Measurements from ENCODE around the gene RAB17. TPM values are rescaled to one million over a fixed set of nuclear protein-coding genes. Genes with fewer than 3 reads are reported as not detected.

The RAB17 gene
- total RNA-seq, 1 experiment from 2014 or later, result 23.6 TPM

DNA sequence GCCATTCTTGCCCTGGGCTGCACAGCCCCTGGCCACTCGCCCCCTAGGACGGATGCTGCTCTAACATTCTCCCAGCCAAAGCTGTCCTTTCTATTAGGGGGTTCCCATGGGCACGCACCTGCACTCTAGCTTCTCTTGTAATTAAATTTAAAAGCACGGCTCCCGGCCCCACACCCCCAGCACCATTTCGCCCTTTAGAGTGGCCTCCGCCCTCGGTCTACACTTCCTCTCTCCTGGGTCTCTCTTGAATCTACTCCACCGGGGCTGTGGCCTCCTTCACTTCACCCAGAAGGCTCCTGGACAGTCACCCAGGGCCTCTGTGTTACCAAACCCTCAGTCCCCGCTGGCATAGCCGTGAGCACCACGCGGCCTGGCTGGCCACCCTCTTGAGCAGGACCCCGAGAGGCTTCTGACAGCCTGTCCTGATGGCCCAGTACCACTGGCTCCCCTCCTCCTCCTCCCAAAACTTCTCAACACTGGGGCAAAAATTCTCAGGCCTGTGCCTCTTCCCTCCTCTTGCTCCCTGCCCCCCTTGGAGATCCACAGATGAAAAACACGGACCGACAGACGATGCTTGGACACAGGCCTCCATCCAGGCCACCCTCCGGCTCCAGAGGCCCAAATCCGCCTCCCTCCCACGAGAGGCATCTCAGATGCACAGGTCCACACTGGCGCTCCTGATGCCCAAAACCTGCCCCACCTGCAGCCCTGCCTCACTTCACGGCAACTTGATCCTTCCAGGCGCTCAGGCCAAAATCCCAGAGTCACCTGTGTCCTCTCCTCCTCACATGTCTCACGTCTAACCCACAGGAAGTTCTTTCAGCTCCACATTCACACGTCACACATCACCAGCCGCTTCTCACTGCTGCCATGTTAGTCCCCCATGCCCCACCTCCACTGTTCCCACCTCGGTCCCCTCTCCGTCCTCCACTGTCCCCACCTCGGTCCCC is 6.9 kb upstream of the RAB17 start:
- BruUV-seq (replicated peaks), result no TSS peak
- intact Hi-C loops (cut with micrococcal nuclease; ENCODE audit: unreplicated experiment), result loop anchor here (10.0 kb wide), 1 partner anchor 147 kb away; no protein-coding TSS in a partner anchor
- H3K4me1 ChIP-seq (ENCODE audit: control insufficient read depth, insufficient read depth, low read length), result peaks cover 27% of the 10 kb centered on the region
- DNase-seq (ENCODE audit: low read depth, low spot score) (no peak), ATAC-seq (no peak)
- in situ Hi-C loops (cut with HindIII; ENCODE audit: low pct_unique_long_range_greater_than_20kb, low sequenced_read_pairs), result no loop called here
- no peaks in the 10 kb centered on the region for H3K9me3 ChIP-seq (ENCODE audit: control insufficient read depth, insufficient read depth, low read depth, low read length)
- H3K27me3 ChIP-seq (ENCODE audit: control insufficient read depth, insufficient read depth, low read length), result no peaks in the 10 kb centered on the region
- H3K27ac ChIP-seq (ENCODE audit: low read length), result peak overlapping the region; percentile 46; the same call in 1 of the 2 replicates
- no peak overlapping the region for H3K4me3 ChIP-seq (ENCODE audit: low read depth in 2 of 2, low read length in 2 of 2)
- H3K36me3 ChIP-seq (ENCODE audit: control insufficient read depth, insufficient read depth, low read length), result no peaks in the 10 kb centered on the region
- POLR2A ChIA-PET, result no interaction called here
- no peak for TF ChIP-seq SIN3A (IDR thresholded peaks at IDR 0.05; ENCODE audit: borderline replicate concordance, insufficient read depth, low read depth, low read length)
- no peak for TF ChIP-seq TCF7L2 (IDR thresholded peaks at IDR 0.05; ENCODE audit: low read depth, low read length)
- TF ChIP-seq POLR2AphosphoS5 (IDR thresholded peaks at IDR 0.05; ENCODE audit: low read depth, low read length), result no peak
- TF ChIP-seq, protein P1, sequence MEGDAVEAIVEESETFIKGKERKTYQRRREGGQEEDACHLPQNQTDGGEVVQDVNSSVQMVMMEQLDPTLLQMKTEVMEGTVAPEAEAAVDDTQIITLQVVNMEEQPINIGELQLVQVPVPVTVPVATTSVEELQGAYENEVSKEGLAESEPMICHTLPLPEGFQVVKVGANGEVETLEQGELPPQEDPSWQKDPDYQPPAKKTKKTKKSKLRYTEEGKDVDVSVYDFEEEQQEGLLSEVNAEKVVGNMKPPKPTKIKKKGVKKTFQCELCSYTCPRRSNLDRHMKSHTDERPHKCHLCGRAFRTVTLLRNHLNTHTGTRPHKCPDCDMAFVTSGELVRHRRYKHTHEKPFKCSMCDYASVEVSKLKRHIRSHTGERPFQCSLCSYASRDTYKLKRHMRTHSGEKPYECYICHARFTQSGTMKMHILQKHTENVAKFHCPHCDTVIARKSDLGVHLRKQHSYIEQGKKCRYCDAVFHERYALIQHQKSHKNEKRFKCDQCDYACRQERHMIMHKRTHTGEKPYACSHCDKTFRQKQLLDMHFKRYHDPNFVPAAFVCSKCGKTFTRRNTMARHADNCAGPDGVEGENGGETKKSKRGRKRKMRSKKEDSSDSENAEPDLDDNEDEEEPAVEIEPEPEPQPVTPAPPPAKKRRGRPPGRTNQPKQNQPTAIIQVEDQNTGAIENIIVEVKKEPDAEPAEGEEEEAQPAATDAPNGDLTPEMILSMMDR (IDR thresholded peaks at IDR 0.05), result no peak
- TF ChIP-seq, protein P2, sequence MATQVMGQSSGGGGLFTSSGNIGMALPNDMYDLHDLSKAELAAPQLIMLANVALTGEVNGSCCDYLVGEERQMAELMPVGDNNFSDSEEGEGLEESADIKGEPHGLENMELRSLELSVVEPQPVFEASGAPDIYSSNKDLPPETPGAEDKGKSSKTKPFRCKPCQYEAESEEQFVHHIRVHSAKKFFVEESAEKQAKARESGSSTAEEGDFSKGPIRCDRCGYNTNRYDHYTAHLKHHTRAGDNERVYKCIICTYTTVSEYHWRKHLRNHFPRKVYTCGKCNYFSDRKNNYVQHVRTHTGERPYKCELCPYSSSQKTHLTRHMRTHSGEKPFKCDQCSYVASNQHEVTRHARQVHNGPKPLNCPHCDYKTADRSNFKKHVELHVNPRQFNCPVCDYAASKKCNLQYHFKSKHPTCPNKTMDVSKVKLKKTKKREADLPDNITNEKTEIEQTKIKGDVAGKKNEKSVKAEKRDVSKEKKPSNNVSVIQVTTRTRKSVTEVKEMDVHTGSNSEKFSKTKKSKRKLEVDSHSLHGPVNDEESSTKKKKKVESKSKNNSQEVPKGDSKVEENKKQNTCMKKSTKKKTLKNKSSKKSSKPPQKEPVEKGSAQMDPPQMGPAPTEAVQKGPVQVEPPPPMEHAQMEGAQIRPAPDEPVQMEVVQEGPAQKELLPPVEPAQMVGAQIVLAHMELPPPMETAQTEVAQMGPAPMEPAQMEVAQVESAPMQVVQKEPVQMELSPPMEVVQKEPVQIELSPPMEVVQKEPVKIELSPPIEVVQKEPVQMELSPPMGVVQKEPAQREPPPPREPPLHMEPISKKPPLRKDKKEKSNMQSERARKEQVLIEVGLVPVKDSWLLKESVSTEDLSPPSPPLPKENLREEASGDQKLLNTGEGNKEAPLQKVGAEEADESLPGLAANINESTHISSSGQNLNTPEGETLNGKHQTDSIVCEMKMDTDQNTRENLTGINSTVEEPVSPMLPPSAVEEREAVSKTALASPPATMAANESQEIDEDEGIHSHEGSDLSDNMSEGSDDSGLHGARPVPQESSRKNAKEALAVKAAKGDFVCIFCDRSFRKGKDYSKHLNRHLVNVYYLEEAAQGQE (IDR thresholded peaks at IDR 0.05; ENCODE audit: insufficient read depth in 1 of 2, low read depth in 2 of 2, low read length in 1 of 2), result no peak
- CTCF ChIA-PET, result interaction anchor here (0.6 kb wide), 1 partner anchor 94 kb away, joined by 3 read pairs; no protein-coding TSS in a partner anchor

- POLR2A ChIA-PET, result no interaction called here
- in situ Hi-C loops (cut with HindIII; ENCODE audit: low pct_unique_long_range_greater_than_20kb, low sequenced_read_pairs) (no loop called here), intact Hi-C loops (cut with micrococcal nuclease; ENCODE audit: unreplicated experiment) (loop anchor here (10.0 kb wide), 1 partner anchor 148 kb away; no protein-coding TSS in a partner anchor)
- no peaks in the 10 kb centered on the region for H3K9me3 ChIP-seq (ENCODE audit: control insufficient read depth, insufficient read depth, low read depth, low read length)
- DNase-seq (ENCODE audit: low read depth, low spot score) (no peak), ATAC-seq (no peak)
- no peaks in the 10 kb centered on the region for H3K27me3 ChIP-seq (ENCODE audit: control insufficient read depth, insufficient read depth, low read length)
- CTCF ChIA-PET, result interaction anchor here (0.6 kb wide), 1 partner anchor 95 kb away, joined by 3 read pairs; no protein-coding TSS in a partner anchor
- TF ChIP-seq, protein P2 (IDR thresholded peaks at IDR 0.05; ENCODE audit: insufficient read depth in 1 of 2, low read depth in 2 of 2, low read length in 1 of 2), result no peak
- TF ChIP-seq TCF7L2 (IDR thresholded peaks at IDR 0.05; ENCODE audit: low read depth, low read length) (no peak), SIN3A (IDR thresholded peaks at IDR 0.05; ENCODE audit: borderline replicate concordance, insufficient read depth, low read depth, low read length) (no peak), POLR2AphosphoS5 (IDR thresholded peaks at IDR 0.05; ENCODE audit: low read depth, low read length) (no peak)
- TF ChIP-seq, protein P1 (IDR thresholded peaks at IDR 0.05), result no peak
- peak overlapping the region; percentile 46; the same call in 1 of the 2 replicates for H3K27ac ChIP-seq (ENCODE audit: low read length)
- no TSS peak for BruUV-seq (replicated peaks)
- peaks cover 27% of the 10 kb centered on the region for H3K4me1 ChIP-seq (ENCODE audit: control insufficient read depth, insufficient read depth, low read length)
- H3K36me3 ChIP-seq (ENCODE audit: control insufficient read depth, insufficient read depth, low read length), result no peaks in the 10 kb centered on the region
- no peak overlapping the region for H3K4me3 ChIP-seq (ENCODE audit: low read depth in 2 of 2, low read length in 2 of 2)
Measured at GRCh38 chr2:237596520-237597195, 6.1 kb upstream of the RAB17 start.
